WTC11 (cell line): ENCODE measurements around the gene MAOA. TPM values are rescaled to one million over a fixed set of nuclear protein-coding genes. Genes with fewer than 3 reads are reported as not detected.

Source experiments
- ATAC-seq: fragments of 200-7000 bp; cut with Tn5 transposase; 2 replicates; pipeline ENCODE4 v1.10.0; 2021; ENCODE audit warnings: mild to moderate bottlenecking, moderate library complexity
- CTCF ChIA-PET: fragments of 300-600 bp; sonication (Branson Sonifier 250); formaldehyde crosslinking; loops from one replicate; lab custom pipeline; 2021; ENCODE audit warnings: antibody characterized with exemption; lab: Charles Lee
- POLR2A ChIA-PET: fragments of 350-600 bp; sonication (Branson Sonifier 250); formaldehyde crosslinking; loops from one replicate; lab custom pipeline; 2021; ENCODE audit warnings: antibody characterized with exemption; lab: Charles Lee
- DNase-seq: peaks from one replicate; pipeline ENCODE4 v3.0.0; 2021; ENCODE audit warnings: low spot score
- H3K27ac Mint-ChIP-seq: 2 replicates; pipeline ENCODE4 v1.8.0; 2021; ENCODE audit warnings: mixed read lengths
- H3K27me3 Mint-ChIP-seq: 2 replicates; pipeline ENCODE4 v1.8.0; 2021; ENCODE audit warnings: low read depth, mild to moderate bottlenecking, moderate library complexity, mixed read lengths
- H3K36me3 Mint-ChIP-seq: 2 replicates; pipeline ENCODE4 v1.8.0; 2021; ENCODE audit warnings: mixed read lengths
- H3K4me1 Mint-ChIP-seq: 2 replicates; pipeline ENCODE4 v1.8.0; 2022; ENCODE audit warnings: mixed read lengths
- H3K4me3 Mint-ChIP-seq: 2 replicates; pipeline ENCODE4 v1.8.0; 2021; ENCODE audit warnings: mild to moderate bottlenecking, moderate library complexity, mixed read lengths
- H3K9me3 Mint-ChIP-seq: 2 replicates; pipeline ENCODE4 v1.8.0; 2021; ENCODE audit warnings: mixed read lengths
- CBFB ChIP-seq: sonication (generic); formaldehyde crosslinking; IDR thresholded peaks from 2 replicates; pipeline ENCODE4 v1.8.1; 2022; ENCODE audit warnings: mild to moderate bottlenecking, low read depth, missing genetic modification reagents
- CREB1 ChIP-seq: sonication (generic); formaldehyde crosslinking; IDR thresholded peaks from 2 replicates; pipeline ENCODE4 v1.8.0; 2023; ENCODE audit warnings: mild to moderate bottlenecking, missing genetic modification reagents
- ELF4 ChIP-seq: sonication (generic); formaldehyde crosslinking; IDR thresholded peaks from 2 replicates; pipeline ENCODE4 v1.8.1; 2022; ENCODE audit warnings: low read depth, mild to moderate bottlenecking, moderate library complexity, missing genetic modification reagents
- HMGA2 ChIP-seq: fragments of 250-450 bp; sonication (Bioruptor Pico); IDR thresholded peaks from 2 replicates; pipeline ENCODE4 v1.4.0; 2021; ENCODE audit warnings: mild to moderate bottlenecking, moderate library complexity
- IRF2 ChIP-seq: sonication (generic); formaldehyde crosslinking; IDR thresholded peaks from 2 replicates; pipeline ENCODE4 v1.8.0; 2022; ENCODE audit warnings: low read depth, missing genetic modification reagents, borderline replicate concordance
- JUN ChIP-seq: sonication (generic); formaldehyde crosslinking; IDR thresholded peaks from 2 replicates; pipeline ENCODE4 v1.8.0; 2023; ENCODE audit warnings: mild to moderate bottlenecking, missing genetic modification reagents
- KAT7 ChIP-seq: sonication (generic); formaldehyde crosslinking; IDR thresholded peaks from 2 replicates; pipeline ENCODE4 v1.8.1; 2023; ENCODE audit warnings: missing genetic modification reagents, mild to moderate bottlenecking, borderline replicate concordance
- NR1H2 ChIP-seq: sonication (generic); formaldehyde crosslinking; IDR thresholded peaks from 2 replicates; pipeline ENCODE4 v1.9.0; 2021; ENCODE audit warnings: mild to moderate bottlenecking, moderate library complexity, missing genetic modification reagents
- RORB ChIP-seq: fragments of 250-450 bp; sonication (Bioruptor Pico); IDR thresholded peaks from 2 replicates; pipeline ENCODE4 v1.9.0; 2021; ENCODE audit warnings: mild to moderate bottlenecking
- SMAD3 ChIP-seq: sonication (generic); formaldehyde crosslinking; IDR thresholded peaks from 2 replicates; pipeline ENCODE4 v1.8.0; 2022; ENCODE audit warnings: missing genetic modification reagents, mild to moderate bottlenecking, borderline replicate concordance
- ZNF232 ChIP-seq: sonication (generic); formaldehyde crosslinking; IDR thresholded peaks from 2 replicates; pipeline ENCODE4 v1.8.0; 2022; ENCODE audit warnings: mild to moderate bottlenecking, missing genetic modification reagents
- total RNA-seq: library from RNA; stranded (reverse); gene quantifications from 3 replicates; pipeline ENCODE4 v1.2.3, GENCODE V29; 2021
- TF ChIP-seq, protein P1 (sequence below): sonication (generic); formaldehyde crosslinking; IDR thresholded peaks from 2 replicates; pipeline ENCODE4 v1.8.1; 2023; ENCODE audit warnings: mild to moderate bottlenecking, missing genetic modification reagents, borderline replicate concordance
- TF ChIP-seq, protein P2 (sequence below): sonication (generic); formaldehyde crosslinking; IDR thresholded peaks from 2 replicates; pipeline ENCODE4 v1.8.0; 2022; ENCODE audit warnings: mild to moderate bottlenecking, missing genetic modification reagents
- TF ChIP-seq, protein P3 (sequence below): sonication (generic); formaldehyde crosslinking; IDR thresholded peaks from 2 replicates; pipeline ENCODE4 v1.8.0; 2023; ENCODE audit warnings: mild to moderate bottlenecking, missing genetic modification reagents
- TF ChIP-seq, protein P4 (sequence below): fragments of 250-450 bp; sonication (Bioruptor Pico); conservative IDR thresholded peaks from 2 replicates; pipeline ENCODE4 v1.9.0; 2021; ENCODE audit warnings: mild to moderate bottlenecking
- TF ChIP-seq, protein P5 (sequence below): sonication (generic); formaldehyde crosslinking; conservative IDR thresholded peaks from 2 replicates; pipeline ENCODE4 v1.8.1; 2023; ENCODE audit warnings: mild to moderate bottlenecking, low read depth, missing genetic modification reagents, moderate library complexity
- TF ChIP-seq, protein P6 (sequence below): sonication (generic); formaldehyde crosslinking; IDR thresholded peaks from 2 replicates; pipeline ENCODE4 v1.8.1; 2022; ENCODE audit warnings: mild to moderate bottlenecking, moderate library complexity, missing genetic modification reagents

Gene MAOA
- total RNA-seq, 1 experiment from 2014 or later = 6.0 TPM

DNA sequence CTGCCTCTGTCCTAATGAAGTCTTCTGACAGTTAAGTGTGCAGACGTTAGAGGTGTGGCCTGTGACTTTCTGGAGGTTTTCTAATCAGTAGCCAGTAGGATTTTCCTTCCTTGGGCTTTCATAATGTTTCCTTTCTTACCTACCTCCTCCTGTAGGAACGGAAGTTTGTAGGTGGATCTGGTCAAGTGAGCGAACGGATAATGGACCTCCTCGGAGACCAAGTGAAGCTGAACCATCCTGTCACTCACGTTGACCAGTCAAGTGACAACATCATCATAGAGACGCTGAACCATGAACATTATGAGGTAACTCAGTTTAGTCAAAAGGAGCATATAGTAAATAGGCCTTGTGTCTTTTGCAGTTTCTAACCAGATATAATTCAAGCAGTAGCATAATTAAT lies 75.0 kb downstream of the MAOA start:
- ATAC-seq (no peak), DNase-seq (no peak)
- Mint-ChIP-seq H3K4me3 (no peak overlapping the region), H3K36me3 (no peaks in the 10 kb centered on the region), H3K27me3 (peaks cover 5% of the 10 kb centered on the region), H3K27ac (no peak overlapping the region), H3K4me1 (peaks cover 8% of the 10 kb centered on the region), H3K9me3 (no peaks in the 10 kb centered on the region)
- TF ChIP-seq, protein P1, sequence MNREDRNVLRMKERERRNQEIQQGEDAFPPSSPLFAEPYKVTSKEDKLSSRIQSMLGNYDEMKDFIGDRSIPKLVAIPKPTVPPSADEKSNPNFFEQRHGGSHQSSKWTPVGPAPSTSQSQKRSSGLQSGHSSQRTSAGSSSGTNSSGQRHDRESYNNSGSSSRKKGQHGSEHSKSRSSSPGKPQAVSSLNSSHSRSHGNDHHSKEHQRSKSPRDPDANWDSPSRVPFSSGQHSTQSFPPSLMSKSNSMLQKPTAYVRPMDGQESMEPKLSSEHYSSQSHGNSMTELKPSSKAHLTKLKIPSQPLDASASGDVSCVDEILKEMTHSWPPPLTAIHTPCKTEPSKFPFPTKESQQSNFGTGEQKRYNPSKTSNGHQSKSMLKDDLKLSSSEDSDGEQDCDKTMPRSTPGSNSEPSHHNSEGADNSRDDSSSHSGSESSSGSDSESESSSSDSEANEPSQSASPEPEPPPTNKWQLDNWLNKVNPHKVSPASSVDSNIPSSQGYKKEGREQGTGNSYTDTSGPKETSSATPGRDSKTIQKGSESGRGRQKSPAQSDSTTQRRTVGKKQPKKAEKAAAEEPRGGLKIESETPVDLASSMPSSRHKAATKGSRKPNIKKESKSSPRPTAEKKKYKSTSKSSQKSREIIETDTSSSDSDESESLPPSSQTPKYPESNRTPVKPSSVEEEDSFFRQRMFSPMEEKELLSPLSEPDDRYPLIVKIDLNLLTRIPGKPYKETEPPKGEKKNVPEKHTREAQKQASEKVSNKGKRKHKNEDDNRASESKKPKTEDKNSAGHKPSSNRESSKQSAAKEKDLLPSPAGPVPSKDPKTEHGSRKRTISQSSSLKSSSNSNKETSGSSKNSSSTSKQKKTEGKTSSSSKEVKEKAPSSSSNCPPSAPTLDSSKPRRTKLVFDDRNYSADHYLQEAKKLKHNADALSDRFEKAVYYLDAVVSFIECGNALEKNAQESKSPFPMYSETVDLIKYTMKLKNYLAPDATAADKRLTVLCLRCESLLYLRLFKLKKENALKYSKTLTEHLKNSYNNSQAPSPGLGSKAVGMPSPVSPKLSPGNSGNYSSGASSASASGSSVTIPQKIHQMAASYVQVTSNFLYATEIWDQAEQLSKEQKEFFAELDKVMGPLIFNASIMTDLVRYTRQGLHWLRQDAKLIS (CRISPR knock-in tag) = no peak
- no peak for TF ChIP-seq RORB
- TF ChIP-seq, protein P2, sequence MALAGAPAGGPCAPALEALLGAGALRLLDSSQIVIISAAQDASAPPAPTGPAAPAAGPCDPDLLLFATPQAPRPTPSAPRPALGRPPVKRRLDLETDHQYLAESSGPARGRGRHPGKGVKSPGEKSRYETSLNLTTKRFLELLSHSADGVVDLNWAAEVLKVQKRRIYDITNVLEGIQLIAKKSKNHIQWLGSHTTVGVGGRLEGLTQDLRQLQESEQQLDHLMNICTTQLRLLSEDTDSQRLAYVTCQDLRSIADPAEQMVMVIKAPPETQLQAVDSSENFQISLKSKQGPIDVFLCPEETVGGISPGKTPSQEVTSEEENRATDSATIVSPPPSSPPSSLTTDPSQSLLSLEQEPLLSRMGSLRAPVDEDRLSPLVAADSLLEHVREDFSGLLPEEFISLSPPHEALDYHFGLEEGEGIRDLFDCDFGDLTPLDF (CRISPR knock-in tag) = no peak
- no peak for TF ChIP-seq ZNF232 (CRISPR knock-in tag)
- TF ChIP-seq, protein P3, sequence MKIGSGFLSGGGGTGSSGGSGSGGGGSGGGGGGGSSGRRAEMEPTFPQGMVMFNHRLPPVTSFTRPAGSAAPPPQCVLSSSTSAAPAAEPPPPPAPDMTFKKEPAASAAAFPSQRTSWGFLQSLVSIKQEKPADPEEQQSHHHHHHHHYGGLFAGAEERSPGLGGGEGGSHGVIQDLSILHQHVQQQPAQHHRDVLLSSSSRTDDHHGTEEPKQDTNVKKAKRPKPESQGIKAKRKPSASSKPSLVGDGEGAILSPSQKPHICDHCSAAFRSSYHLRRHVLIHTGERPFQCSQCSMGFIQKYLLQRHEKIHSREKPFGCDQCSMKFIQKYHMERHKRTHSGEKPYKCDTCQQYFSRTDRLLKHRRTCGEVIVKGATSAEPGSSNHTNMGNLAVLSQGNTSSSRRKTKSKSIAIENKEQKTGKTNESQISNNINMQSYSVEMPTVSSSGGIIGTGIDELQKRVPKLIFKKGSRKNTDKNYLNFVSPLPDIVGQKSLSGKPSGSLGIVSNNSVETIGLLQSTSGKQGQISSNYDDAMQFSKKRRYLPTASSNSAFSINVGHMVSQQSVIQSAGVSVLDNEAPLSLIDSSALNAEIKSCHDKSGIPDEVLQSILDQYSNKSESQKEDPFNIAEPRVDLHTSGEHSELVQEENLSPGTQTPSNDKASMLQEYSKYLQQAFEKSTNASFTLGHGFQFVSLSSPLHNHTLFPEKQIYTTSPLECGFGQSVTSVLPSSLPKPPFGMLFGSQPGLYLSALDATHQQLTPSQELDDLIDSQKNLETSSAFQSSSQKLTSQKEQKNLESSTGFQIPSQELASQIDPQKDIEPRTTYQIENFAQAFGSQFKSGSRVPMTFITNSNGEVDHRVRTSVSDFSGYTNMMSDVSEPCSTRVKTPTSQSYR = no peak
- TF ChIP-seq ELF4 = no peak
- ChIA-PET POLR2A (no interaction called here), CTCF (no interaction called here)

DNA sequence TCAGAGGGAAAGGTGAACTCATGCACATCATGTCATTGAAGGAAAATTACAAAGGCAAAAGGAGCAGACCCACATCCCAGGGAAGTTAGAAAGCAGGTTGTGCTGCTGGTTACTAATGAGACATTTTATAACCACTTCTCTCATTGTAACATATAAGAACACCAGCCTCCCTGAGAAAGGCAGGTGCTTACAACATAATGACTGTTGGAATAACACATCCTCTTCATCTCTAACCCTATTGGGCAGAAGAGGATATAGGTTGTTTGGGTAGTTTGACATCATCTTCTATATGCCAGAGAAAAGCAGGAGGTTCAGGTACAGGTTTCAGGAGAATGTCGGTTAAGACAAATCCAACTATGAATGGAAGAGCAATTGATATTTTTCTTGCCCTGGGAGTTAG lies 77.6 kb downstream of the MAOA start:
- Mint-ChIP-seq H3K4me3 (no peak overlapping the region), H3K36me3 (no peaks in the 10 kb centered on the region; the same call in 1 of the 2 replicates), H3K27me3 (no peaks in the 10 kb centered on the region), H3K27ac (no peak overlapping the region), H3K9me3 (no peaks in the 10 kb centered on the region), H3K4me1 (peaks cover 13% of the 10 kb centered on the region)
- ATAC-seq = no peak
- ChIA-PET CTCF (no interaction called here), POLR2A (no interaction called here)
- no peak for DNase-seq
- TF ChIP-seq SMAD3 (CRISPR knock-in tag) = no peak
- TF ChIP-seq, protein P4, sequence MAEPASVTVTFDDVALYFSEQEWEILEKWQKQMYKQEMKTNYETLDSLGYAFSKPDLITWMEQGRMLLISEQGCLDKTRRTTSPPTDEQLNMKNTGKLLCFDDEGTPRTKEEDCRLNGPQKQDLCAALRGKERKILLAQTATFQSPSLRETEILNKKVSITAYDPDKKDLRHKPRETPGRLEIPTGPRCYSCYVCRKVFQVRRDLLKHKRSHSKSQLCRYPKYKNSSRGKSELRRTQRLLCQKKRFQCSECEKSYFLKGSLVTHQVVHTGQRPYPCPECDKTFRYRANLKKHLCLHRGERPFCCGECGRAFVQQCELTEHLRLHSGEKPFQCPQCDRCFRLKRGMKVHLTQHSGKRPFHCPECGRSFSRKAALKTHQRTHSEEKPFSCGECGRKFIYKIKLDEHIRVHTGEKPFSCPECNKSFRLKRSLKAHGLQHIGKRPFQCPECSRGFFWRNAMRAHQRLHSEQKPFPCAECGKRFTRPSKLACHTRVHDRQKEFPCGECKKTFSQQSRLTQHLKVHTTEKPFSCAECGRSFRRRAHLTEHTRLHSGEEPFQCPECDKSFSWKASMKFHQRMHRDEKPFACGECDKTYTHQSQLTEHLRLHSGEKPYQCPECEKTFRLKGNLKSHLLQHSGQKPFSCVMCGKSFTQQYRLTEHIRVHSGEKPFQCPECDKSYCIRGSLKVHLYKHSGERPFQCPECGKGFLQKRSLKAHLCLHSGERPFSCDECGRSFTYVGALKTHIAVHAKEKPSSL = no peak
- TF ChIP-seq CBFB (CRISPR knock-in tag) = no peak
- TF ChIP-seq, protein P5, sequence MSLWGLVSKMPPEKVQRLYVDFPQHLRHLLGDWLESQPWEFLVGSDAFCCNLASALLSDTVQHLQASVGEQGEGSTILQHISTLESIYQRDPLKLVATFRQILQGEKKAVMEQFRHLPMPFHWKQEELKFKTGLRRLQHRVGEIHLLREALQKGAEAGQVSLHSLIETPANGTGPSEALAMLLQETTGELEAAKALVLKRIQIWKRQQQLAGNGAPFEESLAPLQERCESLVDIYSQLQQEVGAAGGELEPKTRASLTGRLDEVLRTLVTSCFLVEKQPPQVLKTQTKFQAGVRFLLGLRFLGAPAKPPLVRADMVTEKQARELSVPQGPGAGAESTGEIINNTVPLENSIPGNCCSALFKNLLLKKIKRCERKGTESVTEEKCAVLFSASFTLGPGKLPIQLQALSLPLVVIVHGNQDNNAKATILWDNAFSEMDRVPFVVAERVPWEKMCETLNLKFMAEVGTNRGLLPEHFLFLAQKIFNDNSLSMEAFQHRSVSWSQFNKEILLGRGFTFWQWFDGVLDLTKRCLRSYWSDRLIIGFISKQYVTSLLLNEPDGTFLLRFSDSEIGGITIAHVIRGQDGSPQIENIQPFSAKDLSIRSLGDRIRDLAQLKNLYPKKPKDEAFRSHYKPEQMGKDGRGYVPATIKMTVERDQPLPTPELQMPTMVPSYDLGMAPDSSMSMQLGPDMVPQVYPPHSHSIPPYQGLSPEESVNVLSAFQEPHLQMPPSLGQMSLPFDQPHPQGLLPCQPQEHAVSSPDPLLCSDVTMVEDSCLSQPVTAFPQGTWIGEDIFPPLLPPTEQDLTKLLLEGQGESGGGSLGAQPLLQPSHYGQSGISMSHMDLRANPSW = no peak
- no peak for TF ChIP-seq IRF2
- TF ChIP-seq CREB1 (CRISPR knock-in tag) = no peak
- no peak for TF ChIP-seq KAT7 (CRISPR knock-in tag)
- TF ChIP-seq NR1H2 (CRISPR knock-in tag) = no peak
- no peak for TF ChIP-seq JUN (CRISPR knock-in tag)
- TF ChIP-seq HMGA2 (CRISPR knock-in tag) = no peak
- TF ChIP-seq, protein P1 (CRISPR knock-in tag) = no peak
- no peak for TF ChIP-seq RORB
- TF ChIP-seq, protein P6, sequence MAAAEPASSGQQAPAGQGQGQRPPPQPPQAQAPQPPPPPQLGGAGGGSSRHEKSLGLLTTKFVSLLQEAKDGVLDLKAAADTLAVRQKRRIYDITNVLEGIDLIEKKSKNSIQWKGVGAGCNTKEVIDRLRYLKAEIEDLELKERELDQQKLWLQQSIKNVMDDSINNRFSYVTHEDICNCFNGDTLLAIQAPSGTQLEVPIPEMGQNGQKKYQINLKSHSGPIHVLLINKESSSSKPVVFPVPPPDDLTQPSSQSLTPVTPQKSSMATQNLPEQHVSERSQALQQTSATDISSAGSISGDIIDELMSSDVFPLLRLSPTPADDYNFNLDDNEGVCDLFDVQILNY (CRISPR knock-in tag) = no peak
